ENCODE measurements around the gene DDX39B. TPM values are rescaled to one million over a fixed set of nuclear protein-coding genes. Genes with fewer than 3 reads are reported as not detected.
"Not testable (repeated sequence)": the region's sequence is repeated elsewhere in the genome, so short reads cannot be mapped to it uniquely, and the experiment has no call there.

The DDX39B gene
- 100 to 1,000 TPM; 221 to 269 TPM for total RNA-seq
- long read RNA-seq, full-length matches to known transcripts = 32 of 43 reads
- long read RNA-seq, partial matches to known transcripts = 2 of 43 reads
- long read RNA-seq, other reads (novel, unspliced or antisense) = 9 of 43 reads

GRCh38 chr6:31541658-31542521 is at the start of gene DDX39B:
TSS of gene DDX39B (minus strand) at chr6:31542003. CDS start at chr6:31540532, 1,471 bp downstream.
- peak; percentile 94 to 97 for DNase-seq
- intact Hi-C loops (cut with DNase I, micrococcal nuclease) = loop anchor here in 1 of 2 donors (2.0 kb wide), 1 partner anchor 57 kb away; no protein-coding TSS in a partner anchor

DNA sequence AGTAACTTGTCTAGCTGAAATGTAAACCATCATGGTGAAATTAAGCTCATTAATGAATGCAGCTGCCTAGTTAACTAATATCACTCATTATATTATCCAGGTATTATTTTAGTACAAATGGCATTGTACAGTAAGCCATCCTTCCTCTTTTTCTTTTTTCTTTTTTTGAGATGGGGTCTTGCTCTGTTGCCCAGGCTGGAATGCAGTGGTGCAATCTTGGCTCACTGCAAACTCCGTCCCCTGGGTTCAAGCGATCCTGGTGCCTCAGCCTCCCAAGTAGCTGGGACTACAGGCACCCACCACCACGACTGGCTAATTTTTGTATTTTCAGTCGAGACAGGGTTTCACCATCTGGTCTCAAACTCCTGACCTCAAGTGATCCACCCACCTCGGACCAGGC is 48.9 kb upstream of the DDX39B start:
- intact Hi-C loops (cut with DNase I, micrococcal nuclease); ATAC-seq; DNase-seq: not testable (repeated sequence)

More at GRCh38 chr6:31541658-31542521, at the start of gene DDX39B:
- peak; percentile 85 for ATAC-seq

- DNase-seq = no peak
- intact Hi-C loops (cut with DNase I, micrococcal nuclease) = no loop called here
- no peak for ATAC-seq
These were observed 47.3 kb upstream of the DDX39B start for GRCh38 chr6:31588871-31589650.

- DNase-seq = no peak
- intact Hi-C loops (cut with DNase I, micrococcal nuclease) = no loop called here
- ATAC-seq = no peak
These were observed 46.3 kb upstream of the DDX39B start for GRCh38 chr6:31587791-31588777.

DNA sequence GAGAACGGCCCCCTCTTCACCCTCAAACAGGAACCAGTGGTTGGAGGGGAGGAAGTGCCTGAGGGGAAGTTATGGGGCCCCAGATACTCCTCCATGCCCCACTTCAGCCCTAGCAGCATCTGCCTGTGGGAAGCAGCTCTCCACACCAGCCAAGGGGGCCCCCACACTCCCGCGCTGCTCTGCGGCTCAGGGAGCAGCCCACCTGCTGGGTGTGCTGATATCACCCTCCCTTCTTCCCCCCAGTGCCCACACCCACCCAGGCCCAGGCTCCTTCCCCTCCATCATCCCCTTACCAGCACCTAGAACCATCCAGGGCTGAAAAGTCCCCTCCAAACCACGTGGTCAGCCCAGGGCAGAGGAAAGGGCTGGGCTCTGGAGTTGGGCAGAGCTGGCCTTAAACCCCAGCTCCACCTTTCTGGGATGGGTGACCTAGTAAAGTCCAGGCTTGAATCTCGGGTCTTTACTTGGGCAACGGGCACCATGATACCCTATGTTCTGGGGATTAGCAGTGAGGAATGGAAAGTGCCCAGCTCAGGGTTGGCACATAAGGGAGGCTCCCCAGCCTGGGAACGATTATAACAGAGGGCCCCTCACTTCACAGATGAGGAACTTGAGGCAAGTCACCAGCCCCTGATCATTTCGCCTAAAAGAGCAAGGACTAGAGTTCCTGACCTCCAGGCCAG is 44.9 kb upstream of the DDX39B start:
- ATAC-seq (no peak), DNase-seq (no peak)
- intact Hi-C loops (cut with DNase I, micrococcal nuclease) = no loop called here

- intact Hi-C loops (cut with DNase I, micrococcal nuclease) = no loop called here
These were observed 44.2 kb upstream of the DDX39B start, which contains the start of gene LST1 for GRCh38 chr6:31586008-31586407. TSS of gene LST1 (plus strand) at chr6:31586277. CDS start at chr6:31587300, 1,023 bp downstream.

DNA sequence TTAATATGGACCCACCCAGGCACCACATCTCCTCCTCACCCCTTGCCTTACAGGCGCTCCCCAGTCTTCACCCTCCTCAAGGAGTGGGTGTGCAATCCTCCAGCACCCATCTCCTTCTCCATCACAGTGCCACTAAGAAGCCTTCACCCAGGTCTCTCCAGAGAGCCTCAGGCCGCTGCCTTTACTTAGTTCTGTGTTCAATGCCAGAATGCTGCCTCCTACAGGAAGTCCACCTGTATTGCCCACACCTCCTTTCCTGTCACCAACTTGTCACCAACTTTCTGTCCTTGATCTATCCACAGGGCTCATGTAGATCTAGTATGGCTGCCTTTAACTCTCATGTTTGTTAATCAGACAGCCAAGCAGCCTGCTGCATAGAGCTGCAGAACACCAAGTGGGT is 43.7 kb upstream of the DDX39B start:
- intact Hi-C loops (cut with DNase I, micrococcal nuclease) = no loop called here
- ATAC-seq = no peak
- DNase-seq = no peak

More at GRCh38 chr6:31586008-31586407, 44.2 kb upstream of the DDX39B start, which contains the start of gene LST1:
- ATAC-seq (no peak), DNase-seq (no peak)

- ATAC-seq = no peak
- intact Hi-C loops (cut with DNase I, micrococcal nuclease) = no loop called here
- no peak for DNase-seq
These were observed 40.4 kb upstream of the DDX39B start, which contains the start of gene LTB for GRCh38 chr6:31582230-31582643. TSS of gene LTB (minus strand) at chr6:31582424. CDS start at chr6:31582417, 7 bp downstream.

DNA sequence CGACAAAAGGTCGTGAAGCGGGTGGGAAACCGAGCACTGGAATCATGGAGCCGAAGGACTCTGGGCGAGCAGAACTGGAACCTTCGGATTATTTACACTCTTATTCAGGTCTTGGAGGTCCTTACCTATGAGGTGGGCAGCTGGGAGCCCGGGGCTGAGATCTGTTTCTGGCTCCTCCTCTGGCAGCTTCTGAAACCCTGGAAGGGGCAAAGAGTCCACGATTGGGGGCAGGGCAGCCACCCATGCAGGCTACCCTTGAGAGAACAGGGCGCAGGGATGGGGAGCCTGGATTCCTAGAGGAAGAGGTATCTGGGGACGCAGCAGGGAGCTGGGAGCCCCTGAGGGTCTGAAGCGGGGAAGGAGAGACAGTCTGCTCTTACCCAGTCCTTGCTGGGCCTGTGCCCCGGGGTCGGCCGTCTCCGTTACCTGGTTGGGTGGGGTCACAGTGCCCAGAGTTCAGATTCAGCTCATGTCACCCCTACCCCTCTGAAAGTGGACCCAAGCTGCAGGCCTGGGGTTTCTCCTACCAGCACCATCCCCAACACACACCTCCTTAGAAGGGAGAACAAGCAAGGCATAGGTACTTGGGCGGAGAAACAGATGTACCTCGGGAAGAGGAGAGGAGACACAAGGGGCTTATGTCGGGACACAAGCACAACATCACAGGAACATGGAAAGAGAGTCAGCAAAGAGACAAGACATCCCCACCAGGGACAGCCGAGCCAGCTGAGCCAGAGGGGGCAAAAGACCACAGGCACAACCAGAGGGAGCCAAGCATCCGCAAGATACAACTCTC is 39.8 kb upstream of the DDX39B start:
- ATAC-seq (peak; percentile 35), DNase-seq (no peak)
- intact Hi-C loops (cut with DNase I, micrococcal nuclease) = no loop called here

DNA sequence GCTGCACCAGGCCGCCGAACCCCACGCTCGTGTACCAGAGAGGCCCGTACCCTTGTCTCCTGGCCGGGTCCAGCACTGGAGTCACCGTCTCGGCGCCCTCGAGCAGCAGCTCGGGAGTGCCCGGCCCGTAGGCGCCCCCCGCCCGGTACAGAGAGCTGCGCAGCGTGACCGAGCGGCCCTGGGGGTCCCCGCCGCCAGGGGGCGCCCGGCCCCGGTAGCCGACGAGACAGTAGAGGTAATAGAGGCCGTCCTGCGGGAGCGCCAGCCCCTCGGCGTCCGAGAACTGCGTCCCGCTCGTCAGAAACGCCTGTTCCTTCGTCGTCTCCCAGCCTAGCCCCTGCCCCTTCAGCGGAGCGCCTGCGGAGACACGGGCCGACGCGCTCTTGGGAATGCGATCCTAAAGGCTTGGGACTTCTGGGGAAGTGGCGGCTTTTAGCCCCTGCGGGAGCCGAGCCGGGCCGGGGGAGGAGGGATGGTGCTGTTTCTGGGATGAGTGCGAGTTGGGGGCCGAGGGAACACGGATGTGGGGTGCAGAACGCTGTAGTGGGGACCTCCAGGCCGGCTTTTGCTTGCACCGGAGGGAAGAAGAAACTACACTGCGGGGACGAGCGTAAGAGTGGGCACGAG is 39.1 kb upstream of the DDX39B start:
- peak; percentile 72 to 91 for DNase-seq
- intact Hi-C loops (cut with DNase I, micrococcal nuclease) = no loop called here
- ATAC-seq = peak; percentile 96

DNA sequence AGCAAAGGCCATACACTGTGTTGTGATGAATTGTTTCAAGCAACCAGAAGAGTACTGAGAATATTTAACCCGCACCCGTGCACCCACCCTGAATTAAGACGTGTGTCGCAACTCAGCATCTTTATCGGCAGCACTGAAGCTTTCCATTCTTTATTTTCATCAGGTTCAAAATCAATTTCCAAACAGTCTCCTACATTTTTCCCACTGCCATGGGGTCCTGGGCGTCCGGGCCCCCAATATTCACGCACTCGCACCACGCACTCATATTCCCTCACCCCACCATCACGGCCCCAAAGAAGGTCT is 38.6 kb upstream of the DDX39B start:
- intact Hi-C loops (cut with DNase I, micrococcal nuclease) = no loop called here
- no peak for DNase-seq
- ATAC-seq = no peak

DNA sequence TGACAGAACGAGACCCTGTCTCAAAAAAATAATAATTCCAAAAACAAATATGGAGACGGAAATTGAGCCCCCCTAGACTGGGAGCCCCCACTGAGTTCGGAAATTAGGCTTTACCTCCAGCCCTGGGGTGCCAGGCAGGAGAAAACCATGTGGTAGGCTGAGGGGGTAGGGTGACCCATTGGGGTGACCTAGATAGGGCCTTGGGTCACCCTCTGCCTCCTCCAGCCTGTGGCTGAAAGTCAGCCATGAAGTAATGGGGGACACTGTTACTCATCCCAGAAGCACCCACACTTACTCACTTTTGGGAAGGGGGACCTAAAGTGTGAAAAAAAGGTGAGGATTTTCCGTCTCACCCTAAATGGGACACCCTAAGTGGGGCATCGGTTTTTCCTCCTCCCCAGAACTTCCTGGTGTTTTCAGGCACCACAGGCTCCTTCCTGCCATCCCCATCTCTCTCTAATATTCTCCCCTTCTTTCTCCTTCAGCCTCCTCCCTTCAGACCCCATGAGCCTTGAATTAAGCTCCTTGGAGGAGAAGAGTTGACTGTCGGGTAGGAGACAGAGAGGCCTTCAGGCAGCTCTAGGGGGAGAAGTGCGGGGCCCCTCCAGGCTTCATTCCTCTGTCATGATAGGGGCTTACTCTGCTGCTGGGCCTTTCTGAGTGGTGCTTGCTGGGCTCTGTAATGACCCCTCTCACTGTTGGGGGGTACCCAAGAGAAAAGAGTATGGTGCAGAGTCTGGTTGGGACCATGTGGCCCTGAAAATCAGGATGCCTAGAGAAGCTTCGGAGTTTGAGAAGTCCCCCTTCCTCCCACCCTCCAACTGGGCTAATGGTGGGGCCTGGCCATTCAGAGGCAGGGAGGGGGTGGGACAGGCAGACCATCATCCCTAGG is 38.0 kb upstream of the DDX39B start:
- ATAC-seq (no peak), DNase-seq (no peak)
- intact Hi-C loops (cut with DNase I, micrococcal nuclease) = no loop called here

- DNase-seq (no peak), ATAC-seq (no peak)
- intact Hi-C loops (cut with DNase I, micrococcal nuclease) = no loop called here
These were observed 37.3 kb upstream of the DDX39B start for GRCh38 chr6:31579119-31579505.

GRCh38 chr6:31578184-31579118 is 36.6 kb upstream of the DDX39B start:
- intact Hi-C loops (cut with DNase I, micrococcal nuclease) = no loop called here
- no peak for DNase-seq
- no peak for ATAC-seq

- no peak for DNase-seq
- intact Hi-C loops (cut with DNase I, micrococcal nuclease) = no loop called here
- ATAC-seq = no peak
These were observed 35.8 kb upstream of the DDX39B start for GRCh38 chr6:31577579-31577966.

Measured in left colon (tissue), 2 donors.